Endothelial cell of umbilical vein (primary cell): ENCODE data around the gene FBXO11. TPM values are rescaled to one million over a fixed set of nuclear protein-coding genes. Genes with fewer than 3 reads are reported as not detected.

Experiments used
- BruUV-seq: library from RNA; stranded (reverse); fragments of 400-500 nt; replicated peaks from 2 replicates; lab custom pipeline; 2021; lab: Mats Ljungman, UMichigan
- CTCF ChIA-PET: fragments of 300-600, 350-600 bp; sonication (Branson Sonifier 250); formaldehyde crosslinking; loops from one replicate; lab custom pipeline; 2021; ENCODE audit warnings: antibody characterized with exemption, inconsistent platforms; lab: Charles Lee
- POLR2A ChIA-PET: fragments of 300-600, 350-600 bp; sonication (Branson Sonifier 250); formaldehyde crosslinking; loops from one replicate; lab custom pipeline; 2021; ENCODE audit warnings: antibody characterized with exemption, inconsistent platforms; lab: Charles Lee
- DNase-seq: peaks from one replicate; pipeline ENCODE4 v3.0.0-alpha.2; 2011; ENCODE audit warnings: low read depth, low spot score
- FAIRE-seq: peaks from 2 replicates; lab custom pipeline; 2011; peaks lifted over from hg19 to GRCh38; lab: Jason Lieb, UNC
- H2AFZ ChIP-seq: 2 replicates; pipeline ENCODE4 v1.6.0; 2012; ENCODE audit warnings: low read depth, low read length, control low read depth, inconsistent platforms
- H3K27ac ChIP-seq: 2 replicates; pipeline ENCODE4 v1.5.1; 2011; ENCODE audit warnings: low read depth, mild to moderate bottlenecking, control low read depth, low read length, moderate library complexity; ENCODE audit not compliant: insufficient read depth
- H3K27me3 ChIP-seq, 2 experiments: 2 replicates each; pipeline versions ENCODE4 v1.6.0 to v1.6.1; 2011; ENCODE audit warnings: low read length in 2 of 2, mixed read lengths in 1 of 2; ENCODE audit not compliant: control insufficient read depth in 2 of 2, insufficient read depth in 2 of 2
- H3K36me3 ChIP-seq, 2 experiments: 2 replicates in 1 of 2; 3 replicates in 1 of 2; pipeline ENCODE4 v1.5.1; 2011; ENCODE audit warnings: low read length in 2 of 2, mild to moderate bottlenecking in 1 of 2, moderate library complexity in 1 of 2; ENCODE audit not compliant: control insufficient read depth in 2 of 2, insufficient read depth in 2 of 2; ENCODE audit errors: extremely low read depth in 1 of 2
- H3K4me1 ChIP-seq: 3 replicates; pipeline ENCODE4 v1.5.1; 2011; ENCODE audit warnings: mild to moderate bottlenecking, low read length; ENCODE audit not compliant: control insufficient read depth, insufficient read depth; ENCODE audit errors: extremely low read depth
- H3K4me2 ChIP-seq: 2 replicates; pipeline ENCODE4 v1.6.1; 2011; ENCODE audit warnings: low read length, control low read depth, mixed read lengths; ENCODE audit not compliant: insufficient read depth
- H3K4me3 ChIP-seq, 3 experiments: fragments of 200-600 bp in 1 of 3; sonication (generic), shearing (Covaris generic) in 1 of 3; replicated peaks in 1 of 3; 2 replicates each; pipeline ENCODE4 v1.5.1; 2011 to 2016; ENCODE audit warnings: control low read depth in 3 of 3, low read length in 3 of 3, mild to moderate bottlenecking in 2 of 3, inconsistent platforms in 1 of 3, low read depth in 1 of 3, moderate library complexity in 1 of 3; ENCODE audit not compliant: insufficient read depth in 1 of 3
- H3K79me2 ChIP-seq: 2 replicates; pipeline ENCODE4 v1.6.0; 2012; ENCODE audit warnings: low read length, inconsistent platforms; ENCODE audit not compliant: control insufficient read depth, insufficient read depth
- H3K9ac ChIP-seq: replicated peaks from 2 replicates; pipeline ENCODE3; 2011; ENCODE audit warnings: low read length, control low read depth; ENCODE audit not compliant: insufficient read depth; ENCODE audit errors: extremely low read depth
- H3K9me1 ChIP-seq: replicated peaks from 3 replicates; pipeline ENCODE4 v1.6.0; 2011; ENCODE audit warnings: mild to moderate bottlenecking, low read length; ENCODE audit not compliant: control insufficient read depth, insufficient read depth; ENCODE audit errors: extremely low read depth
- H3K9me3 ChIP-seq: replicated peaks from 2 replicates; pipeline ENCODE4 v1.5.1; 2012; ENCODE audit warnings: low read length, inconsistent platforms; ENCODE audit not compliant: control insufficient read depth, insufficient read depth
- H4K20me1 ChIP-seq: replicated peaks from 2 replicates; pipeline ENCODE3; 2011; ENCODE audit warnings: mild to moderate bottlenecking, low read length; ENCODE audit not compliant: control insufficient read depth, insufficient read depth; ENCODE audit errors: extremely low read depth
- EZH2 ChIP-seq: IDR thresholded peaks from 2 replicates; pipeline ENCODE4 v1.6.1; 2012; ENCODE audit warnings: borderline replicate concordance, low read depth, mild to moderate bottlenecking, moderate library complexity, low read length, inconsistent platforms; ENCODE audit not compliant: severe bottlenecking
- FOS ChIP-seq: IDR thresholded peaks from 2 replicates; pipeline ENCODE4 v1.6.1; 2011; ENCODE audit warnings: mild to moderate bottlenecking, low read length, moderate library complexity, borderline replicate concordance; ENCODE audit not compliant: insufficient read depth
- GATA2 ChIP-seq: IDR thresholded peaks from 2 replicates; pipeline ENCODE4 v1.7.0; 2011; ENCODE audit warnings: low read depth, mild to moderate bottlenecking, moderate library complexity, mixed read lengths, low read length; ENCODE audit not compliant: insufficient read length, insufficient read depth
- JUN ChIP-seq: IDR thresholded peaks from 2 replicates; pipeline ENCODE4 v1.6.1; 2011; ENCODE audit warnings: borderline replicate concordance, low read depth; ENCODE audit not compliant: insufficient read length, insufficient read depth
- MYC ChIP-seq: IDR thresholded peaks from one replicate; pipeline ENCODE4 v1.6.1; 2011; ENCODE audit warnings: mild to moderate bottlenecking, low read depth, low read length
- POLR2A ChIP-seq: IDR thresholded peaks from 2 replicates; pipeline ENCODE4 v1.6.1; 2012; ENCODE audit warnings: low read depth, mild to moderate bottlenecking, control low read depth, low read length
- POLR2AphosphoS5 ChIP-seq: IDR thresholded peaks from 2 replicates; pipeline ENCODE4 v1.6.1; 2012; ENCODE audit warnings: low read depth, mild to moderate bottlenecking, control low read depth, low read length, moderate library complexity; ENCODE audit not compliant: insufficient read depth
- dilution Hi-C: fragments of 300-500 bp; cut with MboI; formaldehyde crosslinking; loops from one replicate; pipeline ENCODE4 v1.15.0; 2019; ENCODE audit warnings: low sequenced_read_pairs; ENCODE audit not compliant: extremely low pct_ligation_motif_present
- intact Hi-C: fragments of 100-400 bp; cut with micrococcal nuclease; formaldehyde crosslinking; loops from one replicate; pipeline ENCODE4 v1.10.0; 2022
- polyA plus RNA-seq, 4 experiments: library from polyadenylated mRNA; depleted of rRNA in 3 of 4; stranded (reverse) in 3 of 4; unstranded in 1 of 4; fragments of >200 nt; gene quantifications; 2 replicates each; pipeline versions ENCODE4 v1.2.1 to v1.2.3, GENCODE V29; 2011 to 2012; ENCODE audit warnings: missing spikeins in 1 of 4
- total RNA-seq: library from RNA; stranded (reverse); gene quantifications from 2 replicates; pipeline ENCODE4 v1.2.3, GENCODE V29; 2021
- TF ChIP-seq, protein P1 (sequence below), 2 donors: IDR thresholded peaks; 1 replicate in 1 of 2; 2 replicates in 1 of 2; pipeline ENCODE4 v1.5.1; 2011; ENCODE audit warnings: low read length in 2 of 2, mild to moderate bottlenecking in 2 of 2, moderate library complexity in 2 of 2, control low read depth in 1 of 2, inconsistent platforms in 1 of 2, low read depth in 1 of 2; ENCODE audit not compliant: insufficient read depth in 1 of 2; ENCODE audit errors: extremely low read depth in 1 of 2
- TF ChIP-seq, protein P2 (sequence below): IDR thresholded peaks from 2 replicates; pipeline ENCODE4 v1.6.1; 2011; ENCODE audit not compliant: insufficient read depth, insufficient read length

The FBXO11 gene
- total and polyA plus RNA-seq, 2 donors (not counting 3 experiments of a cell fraction or from before 2014, with no cell fraction given) = 23.4 to 59.6 TPM

DNA sequence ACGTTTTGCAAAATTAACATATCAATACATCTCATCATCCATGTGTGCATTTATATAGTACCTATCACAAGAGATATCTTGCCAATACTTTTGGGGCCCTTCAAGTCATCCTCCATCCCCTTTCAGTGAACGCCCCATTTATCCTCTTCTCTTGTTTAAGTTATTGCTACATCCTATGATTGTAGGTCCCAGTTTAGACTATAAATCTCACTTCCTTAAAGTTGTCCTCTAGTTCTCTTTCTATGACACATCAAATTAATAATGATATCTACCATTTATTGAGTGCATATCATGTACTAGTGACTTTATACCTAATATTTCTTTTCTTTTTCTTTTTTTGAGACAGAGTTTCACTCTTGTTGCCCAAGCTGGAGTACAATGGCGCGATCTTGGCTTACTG is 28.8 kb upstream of the FBXO11 start:
- Histone ChIP-seq H3K4me1 (no peaks in the 10 kb centered on the region), H3K79me2 (no peaks in the 10 kb centered on the region), H3K9ac (no peak overlapping the region), H3K9me3 (no peaks in the 10 kb centered on the region), H3K36me3 (no peaks in the 10 kb centered on the region), H3K4me2 (no peak overlapping the region), H3K27ac (no peak overlapping the region), H3K27me3 (no peaks in the 10 kb centered on the region), H3K4me3 (no peak overlapping the region), H2AFZ (no peak overlapping the region), H4K20me1 (no peaks in the 10 kb centered on the region), H3K9me1 (no peaks in the 10 kb centered on the region)
- ChIA-PET CTCF (interaction anchor here (0.9 to 1.2 kb wide), 2 partner anchors 11 to 28 kb away, joined by 3 to 4 read pairs; partner anchors contain the start of gene FBXO11), POLR2A (no interaction called here)
- FAIRE-seq = no peak
- BruUV-seq = no TSS peak
- dilution Hi-C loops = no loop called here
- no peak for DNase-seq
- intact Hi-C loops = no loop called here
- TF ChIP-seq MYC = no peak

DNA sequence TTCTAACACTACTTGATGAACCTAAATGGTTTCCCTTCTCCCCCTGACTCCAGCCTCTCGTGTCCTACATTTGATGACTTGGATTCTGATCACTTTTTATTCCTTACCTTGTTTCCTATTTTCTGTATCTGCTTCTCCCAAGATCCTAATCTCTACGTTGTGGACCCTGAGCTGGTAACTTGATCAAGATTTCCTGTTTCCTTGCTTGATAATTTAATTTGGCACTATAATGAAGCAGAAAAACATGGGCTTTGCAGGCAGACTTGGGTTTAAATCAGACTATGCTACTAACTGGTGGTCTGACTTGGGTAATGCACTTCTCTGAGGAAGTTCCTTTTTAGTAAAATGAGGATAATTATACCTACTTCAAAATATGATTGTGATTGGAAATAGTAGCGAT is 11.7 kb upstream of the FBXO11 start:
- CTCF ChIA-PET = interaction anchor here (1.1 to 2.7 kb wide), 2 partner anchors 8 to 11 kb away, joined by 3 to 8 read pairs; partner anchors contain the start of gene FBXO11
- H3K27ac ChIP-seq = no peak overlapping the region
- H3K79me2 ChIP-seq = no peaks in the 10 kb centered on the region
- H3K4me2 ChIP-seq = no peak overlapping the region
- no peaks in the 10 kb centered on the region for H4K20me1 ChIP-seq
- POLR2A ChIA-PET = no interaction called here
- dilution Hi-C loops (no loop called here), intact Hi-C loops (no loop called here)
- no peaks in the 10 kb centered on the region for H3K9me3 ChIP-seq
- no TSS peak for BruUV-seq
- peaks cover 0 to 3% of the 10 kb centered on the region in 2 experiments for H3K27me3 ChIP-seq
- no peaks in the 10 kb centered on the region for H3K36me3 ChIP-seq
- no peak overlapping the region for H2AFZ ChIP-seq
- FAIRE-seq (no peak), DNase-seq (no peak)
- H3K9ac ChIP-seq = no peak overlapping the region
- TF ChIP-seq, protein P1, sequence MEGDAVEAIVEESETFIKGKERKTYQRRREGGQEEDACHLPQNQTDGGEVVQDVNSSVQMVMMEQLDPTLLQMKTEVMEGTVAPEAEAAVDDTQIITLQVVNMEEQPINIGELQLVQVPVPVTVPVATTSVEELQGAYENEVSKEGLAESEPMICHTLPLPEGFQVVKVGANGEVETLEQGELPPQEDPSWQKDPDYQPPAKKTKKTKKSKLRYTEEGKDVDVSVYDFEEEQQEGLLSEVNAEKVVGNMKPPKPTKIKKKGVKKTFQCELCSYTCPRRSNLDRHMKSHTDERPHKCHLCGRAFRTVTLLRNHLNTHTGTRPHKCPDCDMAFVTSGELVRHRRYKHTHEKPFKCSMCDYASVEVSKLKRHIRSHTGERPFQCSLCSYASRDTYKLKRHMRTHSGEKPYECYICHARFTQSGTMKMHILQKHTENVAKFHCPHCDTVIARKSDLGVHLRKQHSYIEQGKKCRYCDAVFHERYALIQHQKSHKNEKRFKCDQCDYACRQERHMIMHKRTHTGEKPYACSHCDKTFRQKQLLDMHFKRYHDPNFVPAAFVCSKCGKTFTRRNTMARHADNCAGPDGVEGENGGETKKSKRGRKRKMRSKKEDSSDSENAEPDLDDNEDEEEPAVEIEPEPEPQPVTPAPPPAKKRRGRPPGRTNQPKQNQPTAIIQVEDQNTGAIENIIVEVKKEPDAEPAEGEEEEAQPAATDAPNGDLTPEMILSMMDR (IDR thresholded peaks at IDR 0.05; ENCODE audit: extremely low read depth in 1 of 2, insufficient read depth in 1 of 2, low read depth in 1 of 2, low read length in 2 of 2) = no peak
- no peak for TF ChIP-seq GATA2
- no peak for TF ChIP-seq MYC
- TF ChIP-seq POLR2A = no peak
- TF ChIP-seq FOS = no peak
- TF ChIP-seq, protein P2, sequence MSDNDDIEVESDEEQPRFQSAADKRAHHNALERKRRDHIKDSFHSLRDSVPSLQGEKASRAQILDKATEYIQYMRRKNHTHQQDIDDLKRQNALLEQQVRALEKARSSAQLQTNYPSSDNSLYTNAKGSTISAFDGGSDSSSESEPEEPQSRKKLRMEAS = no peak
- TF ChIP-seq EZH2 = no peak
- no peak for TF ChIP-seq JUN
- TF ChIP-seq POLR2AphosphoS5 = no peak
- no peaks in the 10 kb centered on the region for H3K4me1 ChIP-seq
- no peak overlapping the region for H3K4me3 ChIP-seq
- no peaks in the 10 kb centered on the region for H3K9me1 ChIP-seq
